Activated CD8-positive, alpha-beta memory T cell treated with anti-CD3 and anti-CD28 coated beads for 4 hours (primary cell): ENCODE results near the gene SURF4.
"Not testable (repeated sequence)": the region's sequence is repeated elsewhere in the genome, so short reads cannot be mapped to it uniquely, and the experiment has no call there.

Experiments
- DNase-seq, 2 donors: peaks; one replicate each; pipeline ENCODE4 v3.0.0-alpha.2; 2020; ENCODE audit warnings: low read depth in 2 of 2

SURF4 gene

DNA sequence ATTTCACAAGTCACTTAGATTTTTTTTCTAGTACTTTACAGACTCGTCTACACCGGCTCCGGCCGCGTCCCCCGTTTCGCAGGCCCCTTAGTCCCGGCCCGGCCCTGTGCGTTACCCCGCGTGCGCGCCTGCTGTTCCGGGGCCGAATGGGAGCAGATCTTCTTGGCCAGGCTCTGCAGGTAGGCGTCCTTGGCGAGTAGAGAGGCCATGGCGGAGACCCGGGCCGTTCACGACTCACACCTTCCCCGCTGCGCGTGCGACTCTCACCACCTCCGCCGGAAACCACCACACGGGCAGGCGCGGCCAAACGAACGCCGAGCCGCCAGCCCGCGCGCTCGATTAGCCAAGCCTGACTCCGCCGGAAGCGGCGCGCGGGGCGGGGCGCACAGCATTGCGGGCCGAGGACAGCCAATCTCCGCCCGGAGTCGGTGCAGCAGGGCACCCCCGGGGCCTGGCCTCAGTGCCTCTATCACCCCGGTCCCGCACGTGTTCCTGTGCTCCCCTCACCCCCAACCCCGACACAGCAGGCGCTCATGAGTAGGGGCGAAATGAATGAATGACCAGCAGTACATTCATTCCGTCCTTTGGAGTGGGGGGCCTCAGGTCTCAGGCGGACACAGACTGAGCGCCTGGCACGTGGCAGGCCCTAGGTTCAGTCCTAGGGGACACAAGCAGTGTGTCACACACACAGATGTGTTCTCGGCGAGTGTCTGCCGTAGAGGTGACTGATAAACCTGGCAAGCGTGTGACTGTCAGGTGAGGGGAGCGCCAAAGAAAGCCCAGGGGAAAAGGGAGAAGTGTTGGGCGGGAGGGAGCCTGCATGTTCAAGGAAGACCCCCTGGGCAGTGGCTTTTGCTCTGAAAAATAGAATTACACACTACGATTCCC lies 39.7 kb downstream of the SURF4 start, which contains the start of gene SURF6:
Gene SURF6 (minus strand): TSS at position 265 of the 888 bp plus-strand sequence. CDS start 56 bp downstream, at position 209.
- DNase-seq: peak; percentile 86 to 87

DNA sequence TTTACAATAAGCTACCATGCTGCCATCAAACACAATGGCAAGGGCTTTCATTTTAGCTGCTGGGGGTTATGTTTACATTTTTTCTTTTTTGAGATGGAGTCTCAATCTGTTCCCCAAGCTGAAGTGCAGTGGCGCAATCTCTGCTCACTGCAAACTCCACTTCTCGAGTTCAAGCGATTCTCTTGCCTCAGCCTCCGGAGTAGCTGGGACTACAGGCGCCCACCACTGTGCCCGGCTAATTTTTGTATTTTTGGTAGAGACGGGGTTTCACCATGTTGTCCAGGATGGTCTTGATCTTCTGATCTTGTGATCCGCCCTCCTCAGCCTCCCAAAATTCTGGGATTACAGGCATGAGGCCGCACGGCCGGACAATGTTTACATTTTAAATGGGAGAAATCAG lies 41.0 kb downstream of the SURF4 start:
- DNase-seq: not testable (repeated sequence)

DNA sequence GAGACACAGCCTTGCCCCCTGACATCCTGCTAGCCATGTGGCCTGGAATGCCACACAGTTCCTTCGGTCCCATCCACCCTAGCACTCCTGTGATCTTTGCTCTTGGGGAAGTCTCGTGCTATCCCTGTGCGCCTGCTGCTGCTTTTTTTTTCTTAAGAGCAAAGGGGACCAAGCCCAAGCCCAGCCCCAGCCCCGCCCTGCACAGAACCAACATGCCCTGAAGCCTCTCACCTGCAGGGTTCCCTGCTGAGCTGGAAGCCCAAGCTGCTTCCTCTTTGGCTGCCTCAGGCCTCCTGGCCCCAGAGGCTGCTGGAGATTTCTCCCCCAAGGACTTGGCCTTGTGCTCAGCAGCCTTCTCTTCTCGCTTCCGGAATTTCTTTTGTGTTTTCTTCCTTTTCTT lies 41.7 kb downstream of the SURF4 start:
- DNase-seq: no peak

DNA sequence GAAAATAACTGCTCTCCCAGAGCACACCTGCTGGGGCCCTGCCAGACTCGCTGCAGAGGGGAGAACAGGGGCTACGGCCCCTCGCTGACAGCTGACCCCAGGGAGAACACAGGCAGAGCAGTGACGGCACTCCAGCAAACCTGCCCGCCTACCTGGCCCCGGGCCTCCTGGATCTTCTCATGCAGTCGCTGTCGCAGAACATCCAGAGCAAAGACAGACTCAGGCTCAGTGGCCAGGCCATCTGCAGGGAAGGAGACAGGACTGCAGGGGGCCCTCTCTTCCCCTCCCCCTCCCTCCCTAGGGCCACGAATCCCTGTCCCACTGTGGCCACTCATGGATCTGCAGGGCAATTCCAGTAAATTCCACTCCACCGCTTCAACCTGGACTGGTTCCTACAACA lies 42.3 kb downstream of the SURF4 start:
- DNase-seq: no peak

DNA sequence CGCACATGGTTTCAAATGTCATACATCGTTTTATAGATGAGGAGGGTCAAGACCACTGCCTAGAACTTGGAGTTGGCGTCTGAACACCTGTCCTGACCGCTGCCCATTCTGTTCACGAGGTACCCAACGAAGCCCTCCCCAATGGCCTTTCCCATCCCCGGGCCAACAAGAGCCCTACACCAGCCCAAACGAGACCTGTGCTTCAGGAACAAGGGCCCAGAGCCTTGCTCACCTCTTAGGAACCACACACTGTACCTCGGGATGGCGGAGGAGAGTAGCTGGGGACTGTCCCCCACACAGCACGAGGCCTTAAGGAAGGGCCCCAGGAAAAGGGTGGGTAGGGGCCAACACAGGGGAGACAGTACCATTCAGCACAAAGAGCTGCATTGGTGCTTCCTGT lies 42.8 kb downstream of the SURF4 start:
- no peak for DNase-seq

DNA sequence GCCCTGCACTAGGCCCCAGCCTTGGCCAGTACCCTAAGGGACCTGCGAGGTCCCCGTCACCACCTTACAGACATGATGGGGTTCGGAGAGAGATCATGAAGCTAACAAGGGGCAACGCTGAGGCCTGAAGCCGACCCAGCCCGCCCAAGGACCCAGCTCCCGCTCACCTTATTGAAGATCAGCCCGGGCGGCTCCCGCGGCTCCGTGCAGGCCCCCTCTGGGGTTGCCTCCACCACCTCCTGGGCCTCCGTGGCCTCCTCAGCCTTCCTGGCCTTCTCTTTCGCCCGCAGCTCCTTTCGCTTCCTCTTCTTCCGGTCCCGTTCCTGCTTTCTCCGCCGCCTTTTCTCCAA lies 43.5 kb downstream of the SURF4 start:
- DNase-seq: no peak

DNA sequence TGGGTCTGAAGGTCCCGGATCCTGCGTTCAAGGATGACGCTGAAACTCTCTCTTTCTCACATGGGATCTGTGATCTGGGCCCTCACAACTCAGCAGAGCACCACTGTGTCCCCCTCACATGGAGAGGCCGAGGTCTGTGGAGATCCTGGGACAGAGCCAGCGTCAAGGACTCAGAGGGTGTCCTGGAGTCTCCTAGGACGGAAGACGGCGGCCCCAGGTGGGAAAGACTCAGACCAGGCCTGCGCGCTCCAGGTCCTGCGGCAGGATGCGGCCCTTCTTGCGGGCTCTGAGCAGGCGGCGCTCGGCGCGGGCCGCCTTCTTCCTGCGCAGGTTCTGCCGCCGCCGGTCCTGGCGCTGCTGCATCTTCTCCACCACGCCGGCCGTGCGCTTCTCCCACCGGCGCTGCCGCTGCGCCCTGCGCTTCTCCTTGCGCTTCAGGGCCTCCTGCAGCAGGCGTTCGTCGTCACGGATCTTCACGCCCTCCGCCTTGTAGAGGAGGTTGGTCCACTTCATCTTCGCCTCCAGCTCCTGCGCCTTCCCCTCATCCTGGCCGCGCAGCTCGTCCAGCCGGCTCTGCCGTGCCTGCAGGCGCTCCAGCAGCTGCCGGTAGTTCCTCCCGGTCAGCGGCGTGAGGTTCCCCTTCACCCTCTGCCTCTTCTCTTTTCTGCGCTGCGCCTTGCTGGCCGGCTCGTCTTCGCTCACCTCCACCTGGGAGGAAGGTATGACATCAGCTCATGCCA lies 44.0 kb downstream of the SURF4 start:
- no peak for DNase-seq

DNA sequence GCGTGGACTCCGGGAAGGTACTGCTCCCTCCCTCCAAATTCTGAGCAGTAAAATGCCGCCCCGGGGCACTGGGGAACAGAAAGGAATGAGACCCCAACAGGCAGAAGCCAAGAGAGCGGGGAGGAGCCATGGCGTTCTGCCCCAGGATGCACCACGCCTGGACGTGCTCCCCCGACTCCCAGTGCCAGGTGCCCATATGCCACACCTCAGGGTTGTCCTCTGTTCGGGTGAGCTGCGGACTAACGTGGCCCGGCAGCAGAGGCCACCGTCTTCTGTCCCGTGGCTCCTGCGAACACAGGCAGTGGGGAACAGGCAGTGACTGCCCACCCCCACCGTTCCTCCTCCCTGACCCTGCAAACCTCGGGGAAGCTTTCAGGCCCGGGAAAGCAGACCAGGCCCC lies 44.6 kb downstream of the SURF4 start:
- DNase-seq: no peak

DNA sequence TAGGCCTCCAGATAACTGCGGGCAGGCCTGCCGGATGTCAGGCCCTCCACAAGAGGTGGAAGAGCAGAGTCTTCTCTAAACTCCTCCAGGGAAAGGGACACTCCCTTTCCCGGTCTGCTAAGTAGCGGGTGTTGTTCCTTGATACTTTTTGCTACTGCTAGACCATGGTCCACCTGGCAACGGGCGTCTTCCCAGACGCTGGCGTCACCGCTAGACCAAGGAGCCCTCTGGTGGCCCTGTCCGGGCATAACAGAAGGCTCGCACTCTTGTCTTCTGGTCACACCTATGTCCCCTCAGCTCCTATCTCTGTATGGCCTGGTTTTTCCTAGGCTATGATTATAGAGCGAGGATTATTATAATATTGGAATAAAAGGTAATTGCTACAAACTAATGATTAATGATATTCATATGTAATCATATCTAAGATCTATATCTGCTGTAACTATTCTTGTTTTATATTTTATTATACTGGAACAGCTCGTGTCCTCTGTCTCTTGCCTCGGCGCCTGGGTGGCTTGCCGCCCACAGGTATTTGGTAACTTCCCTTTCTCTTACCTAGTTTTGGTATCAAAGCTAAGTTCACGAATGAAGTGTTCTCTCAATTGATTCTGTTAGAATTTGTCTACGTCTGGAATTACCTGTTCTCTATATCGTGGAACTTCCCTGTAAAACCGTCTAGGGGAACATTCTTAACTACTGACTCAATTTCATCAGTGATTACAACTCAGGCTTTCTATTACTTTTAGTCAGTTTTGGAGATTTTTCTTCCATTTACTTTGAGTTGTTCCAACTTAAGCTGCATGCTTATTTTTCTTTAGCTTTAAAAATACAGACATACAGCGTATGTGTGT lies 46.3 kb downstream of the SURF4 start:
- not testable (repeated sequence) for DNase-seq

DNA sequence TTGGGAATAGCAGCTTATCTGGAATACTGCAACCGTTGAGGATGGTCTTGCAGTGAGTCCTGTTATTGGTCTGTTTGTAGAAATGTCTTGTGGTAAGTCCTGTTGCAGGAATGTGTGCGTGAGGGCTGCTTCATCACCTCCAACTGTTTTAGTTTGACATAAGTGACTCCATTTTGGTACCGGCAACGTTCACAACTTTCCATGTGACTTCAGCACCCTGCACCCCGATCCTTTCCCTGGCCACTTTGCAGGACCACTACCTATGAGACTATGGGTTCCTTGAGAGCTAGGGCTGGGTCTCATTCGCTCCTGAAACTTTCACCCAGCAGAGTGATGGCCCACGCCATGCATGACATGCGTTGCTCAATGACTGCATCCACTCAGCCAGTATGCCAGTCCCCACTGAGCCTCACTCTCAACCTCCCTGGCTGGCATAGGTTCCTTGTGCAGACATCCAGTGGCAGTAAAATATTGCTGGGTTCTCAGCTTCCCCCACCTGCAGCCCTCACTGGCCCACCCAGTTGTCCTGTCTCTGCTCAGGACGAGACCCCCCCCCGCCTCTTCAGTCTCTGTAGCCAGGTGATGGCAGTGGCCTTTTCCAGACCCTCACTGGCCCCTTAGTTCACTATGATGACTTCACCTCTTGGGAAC lies 47.9 kb downstream of the SURF4 start:
- no peak for DNase-seq

DNA sequence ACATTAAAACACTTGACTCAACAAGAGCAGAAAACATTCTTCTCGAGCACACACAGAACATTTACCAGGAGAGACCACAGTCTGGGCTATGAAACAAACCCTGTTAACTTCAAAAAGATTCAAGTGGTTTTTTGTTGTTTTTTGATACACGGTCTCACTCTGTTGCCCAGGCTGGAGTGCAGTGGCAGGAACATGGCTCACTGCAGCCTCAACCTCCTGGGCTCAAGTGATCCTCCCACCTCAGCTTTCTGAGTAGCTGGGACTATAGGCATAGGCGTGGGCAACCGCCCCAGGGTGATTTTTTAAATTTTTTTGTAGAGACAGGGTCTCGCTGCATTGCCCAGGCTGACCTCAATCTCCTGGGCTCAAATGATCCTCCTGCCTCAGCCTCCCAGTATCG lies 48.8 kb downstream of the SURF4 start:
- DNase-seq: not testable (repeated sequence)

DNA sequence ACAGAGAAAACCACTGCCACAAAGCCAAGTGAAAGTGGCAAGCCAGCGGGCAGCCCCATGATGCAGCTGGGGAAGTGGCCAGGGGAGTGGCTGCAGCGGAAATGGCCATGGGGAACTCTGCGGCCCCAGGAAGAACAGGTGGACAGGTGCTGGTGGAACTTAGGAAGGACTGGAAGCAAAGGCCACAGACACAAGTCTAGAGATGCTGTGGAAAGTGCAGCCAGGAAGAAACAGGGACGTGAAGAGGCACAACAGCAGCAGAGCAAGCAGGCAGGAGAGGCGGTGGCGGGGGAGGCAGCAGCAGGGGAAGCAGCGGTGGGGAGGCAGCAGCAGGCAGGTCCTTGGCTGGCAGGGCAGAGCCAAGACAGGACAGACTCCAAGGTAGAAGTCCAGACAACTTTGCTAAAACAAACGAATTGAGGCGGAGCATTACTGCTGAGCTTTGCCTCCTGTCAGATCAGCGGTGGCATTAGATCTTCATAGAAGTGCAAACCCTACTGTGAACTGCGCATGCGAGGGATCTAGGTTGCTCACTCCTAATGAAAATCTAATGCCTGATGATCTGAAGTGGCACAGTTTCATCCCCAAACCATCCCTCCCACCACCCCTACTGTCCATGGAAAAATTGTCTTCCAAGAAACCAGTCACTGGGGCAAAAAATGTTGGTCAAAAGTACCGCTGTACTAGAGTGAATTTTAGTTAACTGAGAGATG lies 51.7 kb downstream of the SURF4 start:
- DNase-seq: no peak

DNA sequence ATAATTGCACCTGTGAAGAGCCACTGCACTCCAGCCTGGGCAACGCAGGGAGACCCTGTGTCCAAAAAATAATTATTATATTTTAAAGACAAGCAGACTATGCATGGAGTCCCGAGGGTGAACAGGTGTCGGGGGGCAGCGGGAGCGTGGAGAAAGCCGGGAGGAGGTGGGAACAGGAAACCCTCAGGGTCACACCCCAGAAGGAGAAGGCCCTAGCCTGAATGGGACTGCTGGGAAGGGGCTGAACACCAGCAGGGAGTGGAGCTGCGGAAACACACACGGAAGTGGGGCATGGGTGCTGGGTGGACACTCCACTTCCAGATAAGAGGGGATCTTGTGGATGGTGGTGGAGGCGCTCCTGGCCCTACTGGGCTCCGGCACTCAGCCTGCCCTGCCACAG lies 52.6 kb downstream of the SURF4 start:
- no peak for DNase-seq

DNA sequence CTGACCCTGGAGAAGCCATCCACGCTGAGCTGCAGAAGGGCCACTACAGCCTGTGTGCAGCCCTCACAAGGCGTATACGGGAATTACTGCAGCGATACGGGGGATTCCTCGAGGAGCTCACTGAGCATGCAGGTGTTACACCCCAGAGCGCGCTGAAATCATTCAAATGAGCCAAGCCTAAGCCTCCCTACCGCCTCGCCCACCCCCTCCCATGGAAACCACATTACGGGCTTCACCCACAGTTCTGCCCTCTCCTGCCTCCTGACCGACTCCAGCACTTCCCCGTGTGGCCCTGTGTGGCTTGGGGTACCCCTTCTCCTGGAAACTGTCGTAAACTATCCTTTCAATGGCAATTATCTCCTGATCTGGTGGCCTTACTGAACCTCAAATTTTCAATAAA lies 53.2 kb downstream of the SURF4 start:
- DNase-seq: no peak

DNA sequence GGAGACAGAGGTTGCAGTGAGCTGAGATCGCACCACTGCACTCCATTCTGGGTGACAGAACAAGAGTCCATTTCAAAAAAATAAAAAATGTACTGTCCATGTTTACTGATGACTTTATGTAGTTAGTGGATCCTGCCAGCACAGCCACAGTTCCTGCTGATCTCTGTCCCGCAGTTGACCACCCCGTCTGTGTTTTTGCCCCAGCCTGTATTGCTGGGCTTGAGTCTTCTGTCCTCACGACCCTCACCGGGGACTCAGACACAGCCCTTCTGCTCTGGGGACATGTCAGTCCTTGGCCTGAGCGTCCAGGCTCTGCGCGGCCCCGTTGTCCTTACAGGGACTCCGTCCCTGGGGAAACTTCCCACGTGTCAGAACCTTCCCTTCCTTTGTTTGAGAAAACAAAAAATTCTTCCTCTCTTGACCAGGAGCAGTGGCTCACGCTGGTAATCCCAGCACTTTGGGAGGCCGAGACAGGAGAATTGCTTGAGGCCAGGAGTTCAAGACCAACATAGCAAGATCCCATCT lies 54.4 kb downstream of the SURF4 start:
- no peak for DNase-seq

DNA sequence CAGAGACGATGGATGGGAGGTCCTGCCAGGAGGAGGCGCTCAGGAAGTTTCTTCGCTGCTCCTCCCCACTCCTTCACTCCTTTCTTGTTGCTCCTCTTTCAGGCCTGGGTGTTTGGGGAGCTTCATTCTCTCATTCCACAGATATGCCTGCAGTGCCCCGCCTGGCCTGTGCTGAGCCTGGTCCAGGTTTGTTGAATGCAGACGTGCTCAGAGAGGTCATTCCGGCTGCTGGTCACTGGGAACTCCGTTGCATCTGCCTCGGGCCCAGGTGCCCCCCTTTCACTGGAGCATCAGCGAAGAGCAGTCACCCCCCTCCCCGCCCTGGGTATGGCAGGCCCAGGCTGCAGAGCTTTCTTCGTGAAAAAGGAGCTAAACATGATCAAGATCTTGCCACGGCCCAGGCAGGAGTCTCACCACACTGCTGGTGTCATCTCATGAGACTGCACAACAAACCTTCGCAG lies 55.4 kb downstream of the SURF4 start:
- DNase-seq: no peak

DNA sequence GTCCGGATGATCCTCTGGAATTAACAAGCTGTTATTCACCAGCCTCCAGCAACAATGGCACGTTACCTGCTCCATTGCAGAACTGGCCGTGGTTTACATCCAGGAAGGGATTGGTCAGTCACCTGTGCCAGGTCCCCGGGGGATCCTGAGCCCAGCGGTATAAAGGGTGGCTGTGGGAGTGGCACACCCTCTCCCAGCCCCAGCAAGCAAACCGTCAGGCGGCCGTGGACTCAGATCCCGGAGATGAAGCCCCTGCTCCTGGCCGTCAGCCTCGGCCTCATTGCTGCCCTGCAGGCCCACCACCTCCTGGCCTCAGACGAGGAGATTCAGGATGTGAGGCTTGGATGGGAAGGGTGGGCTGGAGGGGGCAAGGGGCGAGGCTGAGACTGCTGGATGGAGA lies 58.3 kb downstream of the SURF4 start:
- not testable (repeated sequence) for DNase-seq

DNA sequence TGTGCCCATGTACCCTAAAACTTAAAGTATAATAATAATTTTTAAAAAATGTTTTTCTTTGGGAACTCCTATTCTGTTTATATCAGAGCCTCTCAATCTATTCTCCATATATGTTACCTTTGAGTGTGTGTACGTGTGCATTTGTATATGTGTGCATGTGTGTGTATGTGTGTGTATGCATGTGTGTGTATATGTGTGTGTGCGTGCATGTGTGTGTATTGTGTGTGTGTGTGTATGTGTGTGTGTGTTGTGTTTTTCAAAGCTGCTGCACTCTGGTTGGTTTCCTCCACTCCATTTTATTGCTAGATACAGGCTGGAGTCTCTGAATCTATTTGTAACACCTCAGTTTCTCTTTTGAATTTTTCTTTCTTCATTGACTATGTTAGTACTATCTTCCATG lies 59.9 kb downstream of the SURF4 start:
- DNase-seq: no peak
